ENCODE measurements around the gene FANCD2OS. TPM values are rescaled to one million over a fixed set of nuclear protein-coding genes. Genes with fewer than 3 reads are reported as not detected.

Gene FANCD2OS
- total RNA-seq, 2 experiments from 2014 or later: not detected

Other genes starting within 250 kb of the FANCD2OS start
- gene CIDEC, start 228.0 kb downstream of the FANCD2OS start, total RNA-seq: not detected
- gene JAGN1, start 217.6 kb downstream of the FANCD2OS start, total RNA-seq: 10 to 100 TPM; 14.4 to 15.1 TPM
- 1 to 10 TPM; 1.4 to 1.6 TPM for gene IL17RE, start 205.4 kb downstream of the FANCD2OS start, total RNA-seq
- gene IL17RC, start 191.2 kb downstream of the FANCD2OS start, total RNA-seq: under 1 TPM; 0.42 to 0.88 TPM
- gene CRELD1, start 174.4 kb downstream of the FANCD2OS start, total RNA-seq: 10 to 100 TPM; 10.7 to 12.4 TPM
- gene PRRT3, start 155.8 kb downstream of the FANCD2OS start, total RNA-seq: 1 to 10 TPM; 6.3 to 8.3 TPM
- gene EMC3, start 121.4 kb downstream of the FANCD2OS start, total RNA-seq: 10 to 100 TPM; 41.0 to 42.3 TPM
- 10 to 100 TPM; 13.8 to 16.8 TPM for gene FANCD2, start 81.8 kb downstream of the FANCD2OS start, total RNA-seq
- gene BRK1, start 7.4 kb upstream of the FANCD2OS start, total RNA-seq: 10 to 100 TPM; 33.1 to 33.8 TPM
- 10 to 100 TPM; 54.4 to 58.2 TPM for gene VHL, start 33.5 kb upstream of the FANCD2OS start, total RNA-seq
- 1 to 10 TPM; 1.4 to 1.6 TPM for gene IRAK2, start 56.7 kb upstream of the FANCD2OS start, total RNA-seq
- 10 to 100 TPM; 48.7 to 50.2 TPM for gene TATDN2, start 140.2 kb upstream of the FANCD2OS start, total RNA-seq
- 1 to 10 TPM; 1.1 to 3.2 TPM for gene GHRL, start 184.7 kb upstream of the FANCD2OS start, total RNA-seq
- gene SEC13, start 212.9 kb upstream of the FANCD2OS start, total RNA-seq: 10 to 100 TPM; 81.1 to 86.5 TPM